ENCODE measurements around the gene IGFBP7.

IGFBP7 gene

GRCh38 chr4:57124145-57124544 is 14.0 kb upstream of the IGFBP7 start:
- TF ChIP-seq CTCF (conservative IDR thresholded peaks at IDR 0.05; ENCODE audit: low read depth, low read length): no peak
- Histone ChIP-seq H3K4me2 (no peak overlapping the region), H3K36me3 (ENCODE audit: insufficient read depth) (no peaks in the 10 kb centered on the region), H3K27ac (no peak overlapping the region), H3K4me3 (IDR thresholded peaks at IDR 0.05; ENCODE audit: insufficient read depth, low read depth, low read length) (no peak overlapping the region), H3K9ac (no peak overlapping the region), H3K4me1 (ENCODE audit: low read depth, poor library complexity, severe bottlenecking) (no peaks in the 10 kb centered on the region), H2AFZ (ENCODE audit: low read depth) (no peak overlapping the region), H3K27me3 (ENCODE audit: insufficient read depth, low read depth) (no peaks in the 10 kb centered on the region), H3K79me2 (ENCODE audit: insufficient read depth, low read depth) (no peaks in the 10 kb centered on the region), H4K20me1 (ENCODE audit: insufficient read depth) (no peaks in the 10 kb centered on the region)

GRCh38 chr4:57122959-57123358 is 12.8 kb upstream of the IGFBP7 start:
- no peak overlapping the region for H3K4me2 ChIP-seq
- H3K4me3 ChIP-seq (IDR thresholded peaks at IDR 0.05; ENCODE audit: insufficient read depth, low read depth, low read length): no peak overlapping the region
- H2AFZ ChIP-seq (ENCODE audit: low read depth): no peak overlapping the region
- H3K4me1 ChIP-seq (ENCODE audit: low read depth, poor library complexity, severe bottlenecking): no peaks in the 10 kb centered on the region
- no peaks in the 10 kb centered on the region for H3K27me3 ChIP-seq (ENCODE audit: insufficient read depth, low read depth)
- no peak overlapping the region for H3K27ac ChIP-seq
- no peaks in the 10 kb centered on the region for H3K79me2 ChIP-seq (ENCODE audit: insufficient read depth, low read depth)
- no peak for TF ChIP-seq CTCF (conservative IDR thresholded peaks at IDR 0.05; ENCODE audit: low read depth, low read length)
- H4K20me1 ChIP-seq (ENCODE audit: insufficient read depth): no peaks in the 10 kb centered on the region
- H3K9ac ChIP-seq: no peak overlapping the region
- H3K36me3 ChIP-seq (ENCODE audit: insufficient read depth): no peaks in the 10 kb centered on the region

- Histone ChIP-seq H3K9ac (no peak overlapping the region), H3K79me2 (ENCODE audit: insufficient read depth, low read depth) (no peaks in the 10 kb centered on the region), H3K27me3 (ENCODE audit: insufficient read depth, low read depth) (no peaks in the 10 kb centered on the region), H3K4me3 (IDR thresholded peaks at IDR 0.05; ENCODE audit: insufficient read depth, low read depth, low read length) (no peak overlapping the region), H3K36me3 (ENCODE audit: insufficient read depth) (no peaks in the 10 kb centered on the region), H3K4me1 (ENCODE audit: low read depth, poor library complexity, severe bottlenecking) (no peaks in the 10 kb centered on the region), H4K20me1 (ENCODE audit: insufficient read depth) (no peaks in the 10 kb centered on the region), H2AFZ (ENCODE audit: low read depth) (no peak overlapping the region), H3K27ac (no peak overlapping the region), H3K4me2 (no peak overlapping the region)
- no peak for TF ChIP-seq CTCF (conservative IDR thresholded peaks at IDR 0.05; ENCODE audit: low read depth, low read length)
These were observed 9.0 kb upstream of the IGFBP7 start for GRCh38 chr4:57119054-57119651.

- Histone ChIP-seq H3K4me3 (IDR thresholded peaks at IDR 0.05; ENCODE audit: insufficient read depth, low read depth, low read length) (no peak overlapping the region), H3K4me2 (no peak overlapping the region), H2AFZ (ENCODE audit: low read depth) (no peak overlapping the region), H3K4me1 (ENCODE audit: low read depth, poor library complexity, severe bottlenecking) (no peaks in the 10 kb centered on the region), H3K36me3 (ENCODE audit: insufficient read depth) (no peaks in the 10 kb centered on the region), H4K20me1 (ENCODE audit: insufficient read depth) (no peaks in the 10 kb centered on the region), H3K79me2 (ENCODE audit: insufficient read depth, low read depth) (no peaks in the 10 kb centered on the region), H3K27ac (no peak overlapping the region), H3K27me3 (ENCODE audit: insufficient read depth, low read depth) (no peaks in the 10 kb centered on the region), H3K9ac (no peak overlapping the region)
- no peak for TF ChIP-seq CTCF (conservative IDR thresholded peaks at IDR 0.05; ENCODE audit: low read depth, low read length)
These were observed 7.3 kb upstream of the IGFBP7 start for GRCh38 chr4:57117491-57117890.
